HepG2 (cell line): ENCODE measurements around the gene SYNE2.

Experiments
- NFE2L2 ChIP-seq: fragments of 150-350 bp; IDR thresholded peaks from 2 replicates; pipeline ENCODE4 v1.6.1; 2014; ENCODE audit warnings: low read length
- RAD21 ChIP-seq: fragments of 450-650 bp; formaldehyde crosslinking; IDR thresholded peaks from 2 replicates; pipeline ENCODE4 v1.5.0; 2020; ENCODE audit warnings: mild to moderate bottlenecking
- REST ChIP-seq, 2 experiments: IDR thresholded peaks; 2 replicates each; pipeline ENCODE4 v1.6.1; 2011 to 2012; ENCODE audit warnings: low read length in 2 of 2, borderline replicate concordance in 1 of 2, low read depth in 1 of 2, mild to moderate bottlenecking in 1 of 2, moderate library complexity in 1 of 2
- TARDBP ChIP-seq: sonication (generic); formaldehyde crosslinking; IDR thresholded peaks from 2 replicates; pipeline ENCODE4 v1.8.0; 2022; ENCODE audit warnings: mild to moderate bottlenecking, missing genetic modification reagents
- TCF7L2 ChIP-seq: IDR thresholded peaks from 2 replicates; pipeline ENCODE4 v1.6.1; 2011; ENCODE audit warnings: mild to moderate bottlenecking, low read depth, low read length, moderate library complexity
- ZNF329 ChIP-seq: sonication (generic); formaldehyde crosslinking; IDR thresholded peaks from 2 replicates; pipeline ENCODE4 v1.9.0; 2021; ENCODE audit warnings: low read depth, mild to moderate bottlenecking, missing genetic modification reagents
- ZNF83 ChIP-seq: sonication (generic); formaldehyde crosslinking; IDR thresholded peaks from 2 replicates; pipeline ENCODE4 v1.4.0; 2020; ENCODE audit warnings: missing genetic modification reagents, mild to moderate bottlenecking, borderline replicate concordance
- TF ChIP-seq, protein P1 (sequence below): sonication (generic); formaldehyde crosslinking; IDR thresholded peaks from 2 replicates; pipeline ENCODE4 v1.5.0; 2020; ENCODE audit warnings: mild to moderate bottlenecking, missing genetic modification reagents, moderate library complexity

DNA sequence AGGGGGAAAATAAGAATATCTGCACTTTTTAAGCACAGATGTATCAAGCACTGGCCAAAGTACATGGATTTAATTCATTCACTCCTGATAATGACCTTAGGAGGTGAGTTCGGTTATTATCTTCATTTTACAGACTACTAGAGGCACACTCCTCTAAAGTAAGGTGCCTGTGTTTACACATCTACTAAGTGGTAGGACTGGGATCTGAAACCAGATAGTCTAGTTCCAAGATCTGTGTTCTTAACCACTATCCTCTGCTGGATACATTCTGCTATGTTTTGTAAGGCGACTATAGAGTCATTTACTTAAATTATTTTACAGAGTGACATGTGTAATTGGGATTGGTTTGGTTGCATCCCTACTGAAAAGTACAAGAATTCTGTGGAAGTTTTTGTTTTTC lies 266.1 kb downstream of the SYNE2 start:
- TF ChIP-seq, protein P1, sequence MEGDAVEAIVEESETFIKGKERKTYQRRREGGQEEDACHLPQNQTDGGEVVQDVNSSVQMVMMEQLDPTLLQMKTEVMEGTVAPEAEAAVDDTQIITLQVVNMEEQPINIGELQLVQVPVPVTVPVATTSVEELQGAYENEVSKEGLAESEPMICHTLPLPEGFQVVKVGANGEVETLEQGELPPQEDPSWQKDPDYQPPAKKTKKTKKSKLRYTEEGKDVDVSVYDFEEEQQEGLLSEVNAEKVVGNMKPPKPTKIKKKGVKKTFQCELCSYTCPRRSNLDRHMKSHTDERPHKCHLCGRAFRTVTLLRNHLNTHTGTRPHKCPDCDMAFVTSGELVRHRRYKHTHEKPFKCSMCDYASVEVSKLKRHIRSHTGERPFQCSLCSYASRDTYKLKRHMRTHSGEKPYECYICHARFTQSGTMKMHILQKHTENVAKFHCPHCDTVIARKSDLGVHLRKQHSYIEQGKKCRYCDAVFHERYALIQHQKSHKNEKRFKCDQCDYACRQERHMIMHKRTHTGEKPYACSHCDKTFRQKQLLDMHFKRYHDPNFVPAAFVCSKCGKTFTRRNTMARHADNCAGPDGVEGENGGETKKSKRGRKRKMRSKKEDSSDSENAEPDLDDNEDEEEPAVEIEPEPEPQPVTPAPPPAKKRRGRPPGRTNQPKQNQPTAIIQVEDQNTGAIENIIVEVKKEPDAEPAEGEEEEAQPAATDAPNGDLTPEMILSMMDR (CRISPR knock-in tag): no peak
- TF ChIP-seq TCF7L2 (no peak), RAD21 (CRISPR knock-in tag) (no peak), REST (IDR thresholded peaks at IDR 0.05; ENCODE audit: borderline replicate concordance in 1 of 2, low read depth in 1 of 2, low read length in 2 of 2) (no peak), NFE2L2 (no peak), ZNF83 (CRISPR knock-in tag) (no peak), ZNF329 (CRISPR knock-in tag) (no peak), TARDBP (CRISPR knock-in tag) (no peak)
